Activated T-cell treated with anti-CD3 and anti-CD28 coated beads, Interleukin-2, amount 50 U/mL, for 48 hours (primary cell): ENCODE results near the gene VPS9D1.

Experiments used
- DNase-seq, 2 experiments: peaks; one replicate each; pipeline ENCODE4 v3.0.0-alpha.2; 2020

Gene VPS9D1

DNA sequence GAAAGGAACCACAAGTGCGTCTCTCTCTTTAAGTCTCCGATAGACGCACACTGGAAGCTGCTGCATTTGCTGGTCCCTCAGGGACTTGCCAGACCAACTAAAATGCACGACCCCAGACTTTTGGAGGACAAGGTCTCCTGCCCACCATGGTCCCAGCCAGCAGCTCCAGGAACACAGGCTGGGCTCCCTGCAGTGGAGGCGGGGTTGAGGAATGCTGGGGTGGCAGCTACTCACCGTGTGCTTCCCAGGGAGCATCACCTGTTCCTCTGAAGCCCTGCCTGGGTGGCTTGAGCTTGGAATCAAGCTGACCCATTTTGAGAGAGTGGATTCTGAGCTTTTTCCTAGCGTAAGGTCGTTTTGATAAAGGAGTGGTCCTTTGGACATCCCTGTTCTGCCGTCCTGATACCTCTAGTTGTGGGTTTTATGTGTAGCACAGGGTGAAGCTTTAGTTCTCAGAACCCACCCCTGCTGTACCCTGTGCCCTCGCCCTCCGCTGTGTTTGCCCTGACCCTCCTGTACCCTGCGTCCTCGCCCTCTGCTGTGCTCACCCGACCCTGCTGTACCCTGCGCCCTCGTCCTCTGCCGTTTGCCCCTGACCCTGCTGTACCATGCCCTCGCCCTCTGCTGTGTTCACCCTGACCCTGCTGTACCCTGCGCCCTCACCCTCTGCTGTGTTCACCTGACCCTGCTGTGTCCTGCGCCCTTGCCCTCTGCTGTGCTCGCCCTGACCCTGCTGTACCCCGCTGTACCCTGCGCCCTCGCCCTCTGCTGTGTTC, 11.6 kb upstream of the VPS9D1 start:
- DNase-seq, result no peak

- no peak for DNase-seq
Measured at GRCh38 chr16:89730610-89731234, 10.0 kb upstream of the VPS9D1 start.

- no peak for DNase-seq
Measured at GRCh38 chr16:89729863-89730593, 9.3 kb upstream of the VPS9D1 start.

- DNase-seq, result peak in 1 of 2 experiments; percentile 16
Measured at GRCh38 chr16:89729293-89729692, 8.6 kb upstream of the VPS9D1 start.

GRCh38 chr16:89727406-89728120, 6.9 kb upstream of the VPS9D1 start:
- DNase-seq, result no peak

DNA sequence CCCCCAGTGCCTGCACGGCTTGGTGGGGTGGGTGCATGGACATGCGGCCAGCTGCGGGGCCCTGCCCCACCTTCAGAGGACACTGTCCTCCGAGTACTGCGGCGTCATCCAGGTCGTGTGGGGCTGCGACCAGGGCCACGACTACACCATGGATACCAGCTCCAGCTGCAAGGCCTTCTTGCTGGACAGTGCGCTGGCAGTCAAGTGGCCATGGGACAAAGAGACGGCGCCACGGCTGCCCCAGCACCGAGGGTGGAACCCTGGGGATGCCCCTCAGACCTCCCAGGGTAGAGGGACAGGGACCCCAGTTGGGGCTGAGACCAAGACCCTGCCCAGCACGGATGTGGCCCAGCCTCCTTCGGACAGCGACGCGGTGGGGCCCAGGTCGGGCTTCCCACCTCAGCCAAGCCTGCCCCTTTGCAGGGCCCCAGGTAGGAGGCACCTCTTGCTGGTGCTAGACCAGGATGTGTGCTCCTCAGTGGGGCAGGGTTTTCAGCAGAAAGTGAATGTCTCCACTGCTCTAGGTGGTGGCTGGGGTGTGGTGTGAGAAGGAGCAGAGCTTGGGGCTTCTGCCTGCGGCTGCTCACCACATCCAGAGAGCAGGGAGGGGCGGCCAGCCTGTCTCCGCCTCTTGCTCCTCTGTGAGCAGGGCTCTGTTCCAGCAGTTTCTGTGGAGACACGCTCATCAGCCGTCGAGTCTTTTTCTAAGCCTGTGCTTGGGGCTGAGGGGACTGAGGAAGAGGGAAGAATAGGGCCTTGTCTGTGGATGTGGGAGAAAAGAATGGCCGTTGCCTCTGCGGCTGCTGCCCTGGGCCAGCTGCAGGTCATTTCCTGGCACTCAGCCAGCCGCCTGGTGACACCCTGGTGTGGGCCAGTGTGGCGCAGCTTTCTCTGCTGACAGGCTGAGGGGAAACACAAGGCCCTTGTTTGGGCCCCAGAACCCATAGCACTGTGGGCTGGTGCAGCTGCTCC, 2.9 kb upstream of the VPS9D1 start:
- peak; percentile 78 to 82 for DNase-seq

GRCh38 chr16:89722392-89723278, 1.9 kb upstream of the VPS9D1 start:
- DNase-seq, result peak; percentile 76 to 79

DNA sequence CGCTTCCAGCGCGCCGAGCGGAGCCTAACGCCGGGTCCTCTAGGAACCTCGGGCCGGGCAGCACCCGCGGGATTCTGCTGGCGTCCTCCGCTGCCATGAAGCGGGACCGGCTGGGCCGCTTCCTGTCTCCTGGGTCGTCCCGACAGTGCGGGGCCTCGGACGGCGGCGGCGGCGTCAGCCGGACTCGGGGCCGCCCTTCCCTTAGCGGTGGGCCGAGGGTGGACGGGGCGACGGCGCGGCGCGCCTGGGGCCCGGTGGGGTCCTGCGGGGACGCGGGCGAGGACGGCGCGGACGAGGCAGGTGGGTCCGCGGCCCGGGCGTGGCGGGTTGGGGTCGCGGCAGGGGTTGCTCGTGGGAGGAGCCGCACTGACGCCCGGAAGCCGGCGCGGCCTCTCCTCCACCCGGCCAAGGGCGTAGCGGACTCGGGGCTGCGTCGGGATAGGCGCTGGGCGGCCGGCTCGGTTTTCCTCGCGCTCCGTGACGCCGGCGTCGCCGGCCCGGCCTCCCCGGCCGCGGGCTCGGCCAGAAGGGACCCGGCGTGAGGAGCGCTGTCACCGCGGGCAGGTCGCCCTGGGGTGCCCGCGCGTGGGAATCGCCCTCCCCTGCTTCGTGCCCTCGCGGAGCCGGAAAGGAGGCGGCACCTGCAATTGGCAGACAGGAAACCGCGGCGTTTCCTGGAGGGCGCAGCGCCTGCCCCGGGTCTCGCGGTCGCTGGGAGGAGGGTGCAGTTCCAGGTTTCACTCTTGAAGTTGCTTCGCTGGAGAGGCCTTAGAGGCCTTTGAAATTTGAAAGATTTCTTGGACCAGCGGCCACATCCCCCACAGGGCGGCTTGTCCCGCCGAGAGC, 1.1 kb upstream of the VPS9D1 start:
- DNase-seq, result peak; percentile 84 to 87

DNA sequence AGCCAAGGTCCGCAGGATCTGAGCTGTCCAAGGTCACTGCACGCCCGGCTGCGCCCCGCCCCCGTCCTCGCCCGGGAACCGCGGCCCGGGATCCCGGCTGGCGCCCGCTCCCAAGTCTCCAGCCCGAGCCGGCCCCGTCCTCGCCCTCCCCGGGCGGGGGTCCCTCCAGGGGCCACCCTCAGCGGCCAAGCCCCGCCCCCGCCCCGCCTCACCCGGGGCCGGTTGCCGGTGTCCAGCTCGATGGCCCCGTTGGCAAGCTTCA, 216 bp downstream of the VPS9D1 start:
- DNase-seq, result no peak

GRCh38 chr16:89717688-89718505, 2.8 kb downstream of the VPS9D1 start:
- DNase-seq, result no peak

GRCh38 chr16:89716916-89717687, 3.6 kb downstream of the VPS9D1 start:
- DNase-seq, result no peak

GRCh38 chr16:89716493-89716892, 4.2 kb downstream of the VPS9D1 start:
- DNase-seq, result no peak

DNA sequence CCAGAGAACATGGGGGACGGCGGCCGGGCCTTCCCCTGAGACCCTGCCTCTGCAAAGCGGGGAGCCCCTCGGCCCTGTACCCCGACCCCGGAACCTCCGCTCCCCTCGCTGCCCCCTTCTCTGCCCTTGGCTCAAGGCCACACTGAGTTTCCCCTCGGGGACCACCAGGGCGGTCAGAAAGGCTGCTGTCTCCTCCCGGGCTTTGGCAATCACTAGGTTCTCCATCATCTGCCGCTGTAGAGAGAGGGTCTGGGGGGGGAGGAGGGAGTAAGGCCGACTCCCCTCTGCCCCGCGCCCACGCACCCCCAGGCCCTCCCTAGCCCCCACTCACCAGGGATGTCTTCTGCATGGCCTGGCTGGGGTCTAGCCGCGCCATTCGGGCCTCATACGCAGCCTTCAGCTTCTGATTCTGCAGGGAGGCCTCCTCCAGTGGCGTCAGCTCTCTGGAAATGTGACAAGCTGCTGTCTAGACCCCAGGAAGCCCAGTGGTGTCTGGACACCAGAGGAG, 8.4 kb downstream of the VPS9D1 start:
- DNase-seq, result peak; percentile 35 to 43

GRCh38 chr16:89711601-89712273, 9.0 kb downstream of the VPS9D1 start:
- DNase-seq, result peak; percentile 90 to 92

GRCh38 chr16:89710709-89711564, 9.8 kb downstream of the VPS9D1 start:
- no peak for DNase-seq

GRCh38 chr16:89709716-89710432, 10.8 kb downstream of the VPS9D1 start:
- no peak for DNase-seq
